ENCODE measurements around the gene CBX7.

CBX7 gene

GRCh38 chr22:39146256-39147101, 6.0 kb downstream of the CBX7 start:
- no peak for DNase-seq

- peak; percentile 72 for DNase-seq
Observed at GRCh38 chr22:39144101-39144767, 8.2 kb downstream of the CBX7 start.

DNA sequence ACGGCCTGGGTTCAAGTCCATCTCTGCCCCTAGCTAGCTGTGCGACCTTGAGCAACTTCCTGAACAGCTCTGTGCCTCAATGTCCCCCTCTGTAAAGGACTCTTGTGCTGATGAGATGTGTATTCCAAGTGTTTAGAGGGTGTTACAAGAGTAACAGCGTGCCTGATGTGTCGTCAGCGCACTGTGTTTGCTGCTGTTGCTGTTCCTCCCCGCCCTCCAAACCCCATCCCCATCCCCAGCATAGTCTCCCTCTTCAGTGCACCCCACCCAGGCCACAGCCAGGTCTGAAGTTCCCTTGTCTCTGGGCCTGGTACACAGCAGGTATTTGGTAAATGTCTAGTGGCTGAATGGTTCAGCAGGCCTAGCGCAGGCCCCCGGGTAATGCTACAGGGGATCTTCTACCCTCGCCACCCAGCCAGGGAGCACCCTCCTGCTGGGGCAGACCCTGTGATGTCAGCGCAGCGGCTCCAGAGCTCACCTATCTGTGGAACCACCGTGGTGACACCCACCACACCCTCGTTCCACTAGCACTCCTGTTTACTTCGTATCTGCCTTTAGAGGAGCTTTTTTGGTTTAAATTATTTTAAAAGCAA, 10.3 kb downstream of the CBX7 start:
- no peak for DNase-seq

DNA sequence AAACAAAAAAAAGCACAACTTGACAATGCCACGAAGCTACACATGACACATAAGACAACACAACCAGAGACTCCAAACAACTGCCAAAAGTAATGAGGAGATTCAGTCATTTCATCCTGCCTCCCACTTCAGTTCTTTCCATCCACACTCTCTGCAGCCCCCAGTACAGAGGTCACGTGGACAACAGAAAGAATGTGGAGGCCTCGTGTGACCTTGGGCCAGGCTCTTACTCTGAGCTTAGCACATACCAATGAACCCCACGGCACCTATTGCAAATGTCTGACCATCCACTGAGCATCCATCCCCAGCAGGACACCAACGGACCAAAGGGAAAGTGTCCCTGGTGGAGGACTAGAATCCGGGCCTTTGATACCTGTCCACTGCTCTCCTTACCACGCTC, 12.5 kb downstream of the CBX7 start:
- DNase-seq = no peak

GRCh38 chr22:39138357-39138997, 14.0 kb downstream of the CBX7 start:
- no peak for DNase-seq

GRCh38 chr22:39136317-39136716, 16.2 kb downstream of the CBX7 start:
- no peak for DNase-seq

- DNase-seq = peak; percentile 63
Observed at GRCh38 chr22:39135092-39135896, 17.2 kb downstream of the CBX7 start.

GRCh38 chr22:39134366-39135091, 18.0 kb downstream of the CBX7 start:
- DNase-seq = no peak

GRCh38 chr22:39133871-39134270, 18.6 kb downstream of the CBX7 start:
- DNase-seq = no peak

DNA sequence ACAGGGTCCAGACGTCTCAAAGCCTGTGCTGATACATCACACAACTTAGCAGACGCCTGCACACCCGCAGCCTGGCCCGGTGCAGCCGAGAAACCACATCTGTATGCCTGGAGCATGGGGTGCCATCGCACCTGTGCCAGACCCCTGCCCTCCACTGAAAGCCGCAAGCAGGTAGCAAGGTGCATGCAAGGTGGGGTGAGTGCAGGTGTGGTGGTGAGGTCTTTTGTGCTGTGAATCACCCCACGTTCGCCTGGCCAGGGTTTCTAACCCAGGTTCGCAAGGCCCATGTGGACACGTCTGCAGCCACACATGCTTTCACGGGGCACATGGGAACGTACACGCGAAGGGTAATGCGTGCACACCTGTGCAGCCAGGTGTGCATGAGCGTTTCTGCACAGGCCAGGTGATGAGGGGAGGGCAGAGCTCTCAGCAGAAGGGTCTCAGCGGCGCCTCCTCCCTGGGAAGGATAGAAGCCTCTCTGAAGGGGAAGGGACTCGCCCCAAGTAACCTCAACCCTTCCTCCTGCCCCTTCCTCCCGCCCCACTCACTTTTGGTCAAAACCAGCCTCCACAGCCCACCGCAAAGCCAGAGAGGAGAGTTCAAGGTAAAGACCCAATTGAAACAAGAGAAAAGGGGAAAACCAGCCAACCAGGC, 19.5 kb downstream of the CBX7 start:
- no peak for DNase-seq

DNA sequence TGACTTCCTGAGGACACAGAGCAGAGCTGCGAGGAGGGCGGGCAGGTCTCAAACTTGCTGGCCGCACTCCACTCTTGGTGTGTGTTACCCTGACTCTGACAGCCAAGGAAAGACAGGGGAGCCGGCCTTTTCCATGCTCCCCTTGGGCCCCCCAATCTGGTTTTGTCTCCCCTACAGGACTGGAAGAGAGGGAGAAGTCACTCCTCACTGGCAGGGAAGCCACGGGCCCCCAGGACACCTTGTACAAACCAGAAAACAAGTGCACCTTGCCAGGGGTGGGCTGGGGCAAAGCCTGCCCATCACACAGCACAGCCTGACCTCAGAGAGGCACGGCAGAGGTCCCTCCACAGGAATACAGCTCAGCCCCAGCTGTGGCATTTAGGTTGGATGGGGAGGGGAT, 20.2 kb downstream of the CBX7 start:
- DNase-seq = no peak

- DNase-seq = no peak
Observed at GRCh38 chr22:39130892-39131855, 21.3 kb downstream of the CBX7 start.

- DNase-seq = no peak
Observed at GRCh38 chr22:39130152-39130704, 22.3 kb downstream of the CBX7 start.

- DNase-seq = no peak
Observed at GRCh38 chr22:39129746-39130145, 22.7 kb downstream of the CBX7 start.

DNA sequence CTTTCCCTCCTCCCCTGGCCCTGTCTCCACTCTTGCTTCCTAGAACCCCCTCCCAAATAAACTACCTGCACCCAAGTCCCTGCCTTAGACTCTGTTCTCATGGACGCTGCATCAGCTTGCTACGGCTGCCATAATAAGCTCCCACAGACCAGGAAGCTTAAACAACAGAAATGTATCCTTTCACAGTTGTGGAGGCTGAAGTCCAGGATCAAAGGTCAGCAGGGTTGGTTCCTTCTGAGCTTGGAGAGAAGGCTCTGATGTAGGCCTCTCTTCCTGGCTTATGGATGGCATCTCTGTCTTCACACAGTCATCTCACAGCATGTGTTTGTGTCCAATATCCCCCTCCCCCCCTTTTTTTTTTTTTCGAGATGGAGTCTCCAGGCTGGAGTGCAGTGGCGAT, 23.4 kb downstream of the CBX7 start:
- DNase-seq = no peak

GRCh38 chr22:39128508-39128907, 24.0 kb downstream of the CBX7 start:
- DNase-seq = no peak

GRCh38 chr22:39125622-39126021, 26.9 kb downstream of the CBX7 start:
- DNase-seq = no peak

DNA sequence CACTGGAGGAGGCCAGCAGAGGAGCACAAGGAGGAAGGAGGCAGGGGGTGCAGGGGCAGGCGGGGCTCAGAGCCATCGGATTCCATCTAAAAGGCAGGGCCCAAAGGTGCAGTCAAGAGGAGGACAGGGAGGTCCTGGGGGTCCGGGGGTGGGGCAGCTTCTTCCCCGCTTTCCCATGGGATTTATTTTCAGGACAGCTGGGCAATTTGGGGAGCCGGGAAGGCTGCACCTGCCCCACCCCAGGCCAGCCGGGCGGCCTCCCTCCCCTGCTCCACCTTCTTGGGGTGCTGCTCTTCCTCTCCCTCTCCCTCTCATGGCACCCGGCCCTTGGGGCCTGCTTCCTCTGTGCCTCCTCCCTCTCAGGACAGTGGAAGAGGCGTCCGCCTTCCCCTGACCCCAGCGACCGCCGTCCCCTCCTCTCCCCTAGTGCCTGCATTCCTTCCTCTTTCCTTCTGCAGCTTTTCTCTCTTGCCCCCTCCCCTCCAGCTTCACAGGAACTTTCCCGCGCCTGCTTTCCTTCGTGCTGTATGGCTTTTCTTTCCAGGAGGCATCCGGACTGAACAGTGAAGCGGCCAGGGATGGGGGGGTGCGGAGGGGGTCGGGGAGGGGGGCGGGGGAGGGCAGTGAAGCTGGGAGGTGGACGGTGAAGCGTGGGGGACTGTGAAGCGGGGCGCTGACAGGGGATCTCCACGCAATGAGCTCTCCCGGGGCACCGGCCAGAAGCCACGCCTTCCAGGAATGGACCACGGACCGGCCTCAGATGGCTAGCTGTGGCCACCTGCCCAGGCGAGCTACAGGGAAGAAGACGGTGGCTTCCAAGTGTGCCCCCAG, 28.5 kb downstream of the CBX7 start:
- DNase-seq = no peak
